Mesenchymal stem cell (in vitro differentiated cells and primary cell): ENCODE results near the gene LHB.
"Not testable (repeated sequence)": the region's sequence is repeated elsewhere in the genome, so short reads cannot be mapped to it uniquely, and the experiment has no call there.

Experiments
- DNase-seq: peaks from one replicate; pipeline ENCODE4 v3.0.0-alpha.2; 2013
- H2AFZ ChIP-seq: one replicate; pipeline ENCODE4 v1.6.1; 2013; ENCODE audit warnings: low read depth, mild to moderate bottlenecking, control low read depth, inconsistent platforms, low read length, moderate library complexity
- H2AK5ac ChIP-seq: 2 replicates; pipeline ENCODE4 v1.6.1; 2013; ENCODE audit warnings: low read length, moderate library complexity, mild to moderate bottlenecking, inconsistent platforms; ENCODE audit not compliant: severe bottlenecking
- H2BK120ac ChIP-seq: one replicate; pipeline ENCODE4 v1.6.1; 2013; ENCODE audit warnings: low read depth, mild to moderate bottlenecking, inconsistent platforms, low read length, moderate library complexity
- H2BK12ac ChIP-seq, 2 experiments: one replicate each; pipeline ENCODE4 v1.6.1; 2013; ENCODE audit warnings: inconsistent platforms in 2 of 2, low read length in 2 of 2, mild to moderate bottlenecking in 2 of 2, moderate library complexity in 2 of 2, control low read depth in 1 of 2
- H2BK15ac ChIP-seq: one replicate; pipeline ENCODE4 v1.6.1; 2013; ENCODE audit warnings: mild to moderate bottlenecking, low read depth, inconsistent platforms; ENCODE audit not compliant: poor library complexity, severe bottlenecking
- H2BK5ac ChIP-seq: 2 replicates; pipeline ENCODE4 v1.6.1; 2013; ENCODE audit warnings: low read depth, mild to moderate bottlenecking, low read length, control low read depth, inconsistent platforms; ENCODE audit not compliant: poor library complexity, severe bottlenecking
- H3K14ac ChIP-seq, 2 experiments: one replicate each; pipeline ENCODE4 v1.6.1; 2013; ENCODE audit warnings: inconsistent platforms in 2 of 2, low read length in 2 of 2, control low read depth in 1 of 2, mild to moderate bottlenecking in 1 of 2, moderate library complexity in 1 of 2
- H3K18ac ChIP-seq, 2 experiments: one replicate each; pipeline ENCODE4 v1.6.1; 2013; ENCODE audit warnings: inconsistent platforms in 2 of 2, low read length in 2 of 2, control low read depth in 1 of 2, low read depth in 1 of 2, mild to moderate bottlenecking in 1 of 2
- H3K23ac ChIP-seq, 2 experiments: one replicate each; pipeline ENCODE4 v1.6.1; 2013; ENCODE audit warnings: inconsistent platforms in 2 of 2, low read length in 2 of 2, mild to moderate bottlenecking in 2 of 2, moderate library complexity in 2 of 2, control low read depth in 1 of 2
- H3K27ac ChIP-seq: 2 replicates; pipeline ENCODE4 v1.5.1; 2013; ENCODE audit warnings: mild to moderate bottlenecking, moderate library complexity, low read length, control low read depth, inconsistent platforms; ENCODE audit not compliant: poor library complexity, severe bottlenecking
- H3K27me3 ChIP-seq, 2 experiments: 2 replicates each; pipeline versions ENCODE4 v1.6.1 to v1.7.0; 2013; ENCODE audit warnings: low read length in 2 of 2, mild to moderate bottlenecking in 2 of 2, moderate library complexity in 2 of 2, control low read depth in 1 of 2, inconsistent platforms in 1 of 2; ENCODE audit not compliant: control insufficient read depth in 1 of 2, insufficient read depth in 1 of 2
- H3K36me3 ChIP-seq, 2 experiments: 2 replicates each; pipeline versions ENCODE4 v1.6.1 to v1.7.0; 2013; ENCODE audit warnings: low read length in 2 of 2, control low read depth in 1 of 2, inconsistent platforms in 1 of 2, low read depth in 1 of 2, mild to moderate bottlenecking in 1 of 2; ENCODE audit not compliant: insufficient read depth in 2 of 2, control insufficient read depth in 1 of 2
- H3K4ac ChIP-seq, 2 experiments: one replicate each; pipeline ENCODE4 v1.6.1; 2013; ENCODE audit warnings: inconsistent platforms in 2 of 2, low read length in 2 of 2, mild to moderate bottlenecking in 2 of 2, moderate library complexity in 2 of 2, control low read depth in 1 of 2, low read depth in 1 of 2
- H3K4me1 ChIP-seq: 2 replicates; pipeline ENCODE4 v1.6.1; 2013; ENCODE audit warnings: low read depth, low read length, control low read depth; ENCODE audit not compliant: control insufficient read depth, insufficient read depth
- H3K4me2 ChIP-seq: 2 replicates; pipeline ENCODE4 v1.6.1; 2013; ENCODE audit warnings: low read length, mild to moderate bottlenecking, inconsistent platforms; ENCODE audit not compliant: poor library complexity, severe bottlenecking
- H3K4me3 ChIP-seq, 2 experiments: 2 replicates each; pipeline versions ENCODE4 v1.5.1 to v1.7.0; 2013; ENCODE audit warnings: low read length in 2 of 2, mild to moderate bottlenecking in 2 of 2, control low read depth in 1 of 2, low read depth in 1 of 2; ENCODE audit not compliant: insufficient read depth in 1 of 2
- H3K79me1 ChIP-seq: replicated peaks from 2 replicates; pipeline ENCODE4 v1.6.1; 2013; ENCODE audit warnings: mild to moderate bottlenecking, control low read depth, low read length, inconsistent platforms; ENCODE audit not compliant: poor library complexity, severe bottlenecking
- H3K9ac ChIP-seq: 2 replicates; pipeline ENCODE4 v1.7.0; 2013; ENCODE audit warnings: mild to moderate bottlenecking, low read length, moderate library complexity
- H3K9me3 ChIP-seq: 2 replicates; pipeline ENCODE4 v1.7.0; 2013; ENCODE audit warnings: mild to moderate bottlenecking, low read length; ENCODE audit not compliant: control insufficient read depth
- H4K8ac ChIP-seq: one replicate; pipeline ENCODE4 v1.6.1; 2013; ENCODE audit warnings: inconsistent platforms, mild to moderate bottlenecking, low read length, moderate library complexity
- H4K91ac ChIP-seq: one replicate; pipeline ENCODE4 v1.6.1; 2013; ENCODE audit warnings: mild to moderate bottlenecking, low read length, inconsistent platforms
- WGBS: methylation state at CpG from one replicate; pipeline ENCODE4 v1.1.7; 2013; ENCODE audit warnings: mixed read lengths; 5-methylcytosine and 5-hydroxymethylcytosine counted together

Gene LHB

DNA sequence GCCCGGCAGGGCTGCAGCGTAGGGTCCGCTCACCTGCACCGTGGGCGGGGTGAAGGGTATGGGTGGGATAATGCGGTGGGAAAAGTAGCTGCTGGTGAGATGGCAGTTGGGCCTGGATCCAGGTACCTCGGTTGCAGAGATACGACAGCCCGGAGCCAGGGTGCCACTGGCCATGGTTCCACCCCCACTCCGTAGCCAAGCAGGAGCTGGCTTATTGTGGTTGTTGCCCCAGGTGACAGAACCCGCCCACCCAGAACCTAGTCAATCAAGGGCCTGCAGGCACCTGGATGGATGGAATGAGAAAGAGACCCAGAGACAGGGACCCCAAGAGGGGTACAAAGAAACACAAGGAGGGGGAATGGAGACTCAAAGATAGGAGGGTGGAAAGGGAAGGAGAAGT, 3.5 kb upstream of the LHB start:
- H3K9me3 ChIP-seq, result no peaks in the 10 kb centered on the region
- no peak overlapping the region for H3K9ac ChIP-seq
- H2BK5ac ChIP-seq, result no peak overlapping the region
- H3K36me3 ChIP-seq, result peaks cover 11 to 17% of the 10 kb centered on the region in 2 experiments
- no peak overlapping the region for H2AFZ ChIP-seq
- no peak overlapping the region for H3K4me2 ChIP-seq
- H3K18ac ChIP-seq, result no peak overlapping the region
- 93% methylated on average over 11 of the region's 11 CpGs for WGBS
- DNase-seq, result no peak
- no peak overlapping the region for H3K4me3 ChIP-seq
- H3K23ac ChIP-seq, result no peak overlapping the region
- H3K79me1 ChIP-seq, result no peaks in the 10 kb centered on the region
- H3K4me1 ChIP-seq, result peaks cover 15% of the 10 kb centered on the region
- no peak overlapping the region for H2BK12ac ChIP-seq
- H2AK5ac ChIP-seq, result no peak overlapping the region
- no peak overlapping the region for H3K4ac ChIP-seq
- H3K14ac ChIP-seq, result no peak overlapping the region
- no peak overlapping the region for H2BK120ac ChIP-seq
- no peak overlapping the region for H2BK15ac ChIP-seq
- H4K91ac ChIP-seq, result no peak overlapping the region
- peaks cover 5 to 30% of the 10 kb centered on the region in 2 experiments for H3K27me3 ChIP-seq
- no peak overlapping the region for H4K8ac ChIP-seq
- H3K27ac ChIP-seq, result no peak overlapping the region

DNA sequence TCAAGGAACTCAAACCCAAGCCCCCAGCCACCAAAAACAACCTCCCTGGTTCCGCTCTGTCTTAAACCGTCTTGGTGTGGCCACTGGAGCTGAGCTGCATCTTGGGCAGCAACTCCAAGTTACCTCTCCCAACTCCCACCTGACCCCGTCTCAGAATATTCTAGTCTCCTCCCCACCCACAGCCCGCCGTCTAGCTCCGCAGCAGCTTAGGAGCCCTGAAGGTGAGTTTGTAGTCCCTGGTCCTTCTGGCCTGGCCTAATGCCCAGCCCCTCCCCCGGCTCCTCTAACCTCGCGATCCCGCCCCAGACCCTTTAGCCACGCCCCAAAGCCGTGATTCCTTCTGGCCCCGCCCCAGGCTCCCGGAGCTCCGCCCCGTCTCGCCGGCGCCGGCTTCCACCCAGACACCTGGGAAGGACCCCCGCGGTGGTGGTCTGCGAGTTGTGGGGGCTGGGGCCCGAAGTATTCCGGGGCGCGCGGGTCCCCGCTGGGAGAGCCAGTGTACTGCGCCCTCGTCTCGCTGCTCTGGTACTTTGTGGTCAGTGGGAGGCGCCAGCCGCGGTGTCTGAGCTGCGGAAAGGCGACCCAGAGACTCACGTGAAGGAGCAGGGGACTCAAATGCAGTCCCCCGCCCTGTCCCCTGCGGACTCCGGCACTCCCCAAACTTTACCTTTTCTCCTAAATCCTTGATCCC, 2.5 kb upstream of the LHB start:
- H3K9me3 ChIP-seq, result no peaks in the 10 kb centered on the region
- H3K79me1 ChIP-seq, result no peaks in the 10 kb centered on the region
- H3K4me1 ChIP-seq, result peaks cover 15% of the 10 kb centered on the region
- peak overlapping the region in 1 of 2 experiments; percentile 70 for H3K4me3 ChIP-seq
- H2BK12ac ChIP-seq, result no peak overlapping the region
- no peak overlapping the region for H2BK15ac ChIP-seq
- H3K27ac ChIP-seq, result no peak overlapping the region
- H3K4me2 ChIP-seq, result no peak overlapping the region
- peaks cover 5 to 30% of the 10 kb centered on the region in 2 experiments for H3K27me3 ChIP-seq
- H4K91ac ChIP-seq, result no peak overlapping the region
- no peak overlapping the region for H4K8ac ChIP-seq
- H3K18ac ChIP-seq, result no peak overlapping the region
- H2AK5ac ChIP-seq, result no peak overlapping the region
- no peak overlapping the region for H3K9ac ChIP-seq
- no peak overlapping the region for H3K23ac ChIP-seq
- no peak overlapping the region for H3K14ac ChIP-seq
- H2BK120ac ChIP-seq, result no peak overlapping the region
- no peak for DNase-seq
- 30% methylated on average over 41 of the region's 41 CpGs for WGBS
- no peak overlapping the region for H3K4ac ChIP-seq
- H2AFZ ChIP-seq, result no peak overlapping the region
- H2BK5ac ChIP-seq, result no peak overlapping the region
- peaks cover 18 to 27% of the 10 kb centered on the region in 2 experiments for H3K36me3 ChIP-seq

DNA sequence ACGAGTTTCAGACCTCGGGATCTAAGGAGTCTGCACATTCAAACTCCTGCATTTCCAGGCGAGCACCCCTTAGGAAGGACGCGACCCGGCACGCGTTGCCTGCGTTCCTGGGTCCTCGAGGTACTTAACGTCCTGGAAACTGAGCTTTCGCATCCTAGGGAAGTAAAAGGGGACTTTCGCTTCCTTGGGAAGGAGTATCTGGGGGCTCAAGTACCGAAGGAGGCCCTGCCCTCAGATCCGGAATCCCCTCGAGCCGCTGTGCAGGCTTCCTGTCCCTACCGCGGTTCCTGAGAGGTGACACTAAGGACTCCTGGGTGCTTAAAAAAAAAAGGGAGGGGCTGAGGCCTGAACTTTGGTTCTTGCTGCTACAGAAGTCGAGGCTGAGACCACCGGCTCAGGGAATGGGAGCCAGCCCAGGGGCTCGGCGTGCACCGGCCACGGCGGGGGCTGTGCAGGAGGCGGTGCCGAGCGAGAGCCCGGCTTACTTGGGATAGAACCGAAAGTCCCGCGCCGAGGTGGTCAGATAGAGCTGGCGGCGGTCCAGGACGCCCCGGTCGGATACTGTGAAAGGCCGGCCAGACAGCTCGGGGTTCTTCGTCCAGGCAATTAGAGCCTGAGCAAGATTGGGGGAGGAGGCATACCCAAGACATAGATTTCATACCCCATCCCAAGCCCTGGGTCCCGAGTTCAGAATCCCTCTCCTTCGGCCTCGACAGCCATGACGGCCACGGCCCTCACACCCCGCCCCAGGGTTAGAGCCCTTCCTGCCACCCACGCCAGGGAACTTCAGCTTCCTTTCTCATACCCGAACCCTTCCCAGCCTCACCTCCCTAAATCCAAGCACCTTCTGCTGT, 1.7 kb upstream of the LHB start:
- DNase-seq, H4K8ac ChIP-seq, H3K18ac ChIP-seq, H2BK120ac ChIP-seq, H2BK5ac ChIP-seq, H4K91ac ChIP-seq, H3K79me1 ChIP-seq, H3K23ac ChIP-seq, H2BK15ac ChIP-seq, H3K4ac ChIP-seq, H3K14ac ChIP-seq, H2BK12ac ChIP-seq, H3K9me3 ChIP-seq, H3K27ac ChIP-seq, H2AK5ac ChIP-seq, H2AFZ ChIP-seq: not testable (repeated sequence)
- WGBS, result 53% methylated on average over 49 of the region's 50 CpGs
- peak overlapping the region in 1 of 2 experiments; percentile 70 for H3K4me3 ChIP-seq
- H3K36me3 ChIP-seq, result peaks cover 24 to 32% of the 10 kb centered on the region in 2 experiments
- peak overlapping the region; percentile 45 for H3K9ac ChIP-seq
- H3K27me3 ChIP-seq, result peaks cover 5 to 30% of the 10 kb centered on the region in 2 experiments
- H3K4me1 ChIP-seq, result peaks cover 15% of the 10 kb centered on the region
- H3K4me2 ChIP-seq, result peak overlapping the region; percentile 85

DNA sequence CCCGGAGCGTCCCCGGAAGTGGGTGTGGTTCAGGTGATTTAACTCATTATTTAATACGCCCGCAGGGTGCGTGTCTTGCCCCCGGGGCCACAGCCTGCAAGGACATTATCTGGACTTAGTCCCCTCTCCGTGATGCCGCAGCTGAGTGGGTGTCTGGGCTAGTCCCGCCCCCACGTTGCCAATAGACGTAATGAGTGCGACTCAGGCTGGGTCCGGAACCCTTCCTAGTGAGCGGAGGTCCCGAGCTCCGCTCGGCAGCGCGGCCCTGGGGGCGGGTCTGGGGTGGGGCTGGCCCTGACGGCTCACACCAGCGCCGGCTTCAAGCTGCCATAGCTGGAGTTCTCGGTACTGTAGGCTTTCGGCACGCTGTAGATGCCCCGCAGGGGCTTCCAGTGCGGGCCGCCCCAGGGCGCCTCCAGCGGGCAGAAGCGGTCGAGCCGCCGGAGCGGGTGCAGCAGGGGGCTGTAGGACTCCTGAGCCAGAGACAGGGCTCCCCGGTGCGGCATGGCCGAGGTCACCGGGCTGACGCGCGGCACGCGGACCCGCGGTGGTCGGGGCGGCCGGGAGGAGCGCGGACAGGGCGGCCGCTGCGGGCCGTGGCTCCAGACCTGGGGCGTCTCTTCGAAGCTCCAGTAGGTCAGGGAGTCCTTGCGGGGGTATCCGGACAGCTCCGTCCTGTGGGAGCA, 918 bp upstream of the LHB start:
- no peak overlapping the region for H2AK5ac ChIP-seq
- no peak overlapping the region for H2BK12ac ChIP-seq
- WGBS, result 1% methylated on average over 48 of the region's 62 CpGs
- no peak overlapping the region for H3K18ac ChIP-seq
- H3K9ac ChIP-seq, result peak overlapping the region; percentile 45
- no peak overlapping the region for H4K91ac ChIP-seq
- peak overlapping the region; percentile 44 to 70 for H3K4me3 ChIP-seq
- H3K4me2 ChIP-seq, result peak overlapping the region; percentile 85
- no peak overlapping the region for H2BK15ac ChIP-seq
- no peak overlapping the region for H3K14ac ChIP-seq
- H3K23ac ChIP-seq, result no peak overlapping the region
- no peak overlapping the region for H2BK120ac ChIP-seq
- H4K8ac ChIP-seq, result no peak overlapping the region
- no peak overlapping the region for H2BK5ac ChIP-seq
- H3K4me1 ChIP-seq, result peaks cover 15% of the 10 kb centered on the region
- peaks cover 26 to 32% of the 10 kb centered on the region in 2 experiments for H3K36me3 ChIP-seq
- peak; percentile 72 for DNase-seq
- peak overlapping the region in 1 of 2 experiments; percentile 17 for H3K4ac ChIP-seq
- peaks cover 5 to 30% of the 10 kb centered on the region in 2 experiments for H3K27me3 ChIP-seq
- H3K9me3 ChIP-seq, result no peaks in the 10 kb centered on the region
- no peak overlapping the region for H2AFZ ChIP-seq
- no peaks in the 10 kb centered on the region for H3K79me1 ChIP-seq
- H3K27ac ChIP-seq, result no peak overlapping the region
